Trophoblast cell (in vitro differentiated cells and primary cell): ENCODE data around the gene TRIM71.

Experiments used
- DNase-seq, 2 donors: peaks; one replicate each; pipeline ENCODE4 v3.0.0-alpha.2; 2016
- H2AFZ ChIP-seq: 2 replicates; pipeline ENCODE4 v1.6.1; 2013; ENCODE audit warnings: low read length, moderate library complexity, mild to moderate bottlenecking; ENCODE audit not compliant: insufficient read depth, poor library complexity
- H2AK5ac ChIP-seq: 2 replicates; pipeline ENCODE4 v1.6.1; 2013; ENCODE audit warnings: mild to moderate bottlenecking, low read length
- H2BK120ac ChIP-seq: 2 replicates; pipeline ENCODE4 v1.6.1; 2013; ENCODE audit warnings: low read length, mild to moderate bottlenecking, moderate library complexity; ENCODE audit not compliant: insufficient read depth, poor library complexity
- H2BK12ac ChIP-seq: 2 replicates; pipeline ENCODE4 v1.6.1; 2013; ENCODE audit warnings: mild to moderate bottlenecking, low read length, moderate library complexity
- H2BK5ac ChIP-seq: 2 replicates; pipeline ENCODE4 v1.6.1; 2013; ENCODE audit warnings: low read length, low read depth, moderate library complexity, mild to moderate bottlenecking; ENCODE audit not compliant: poor library complexity
- H3K14ac ChIP-seq: 2 replicates; pipeline ENCODE4 v1.6.1; 2013; ENCODE audit warnings: mild to moderate bottlenecking, low read length
- H3K18ac ChIP-seq: 2 replicates; pipeline ENCODE4 v1.6.1; 2013; ENCODE audit warnings: mild to moderate bottlenecking, low read length
- H3K23ac ChIP-seq: 2 replicates; pipeline ENCODE4 v1.6.1; 2013; ENCODE audit warnings: low read length
- H3K27ac ChIP-seq: 2 replicates; pipeline ENCODE4 v1.5.1; 2013; ENCODE audit warnings: low read depth, mild to moderate bottlenecking, inconsistent platforms, low read length, moderate library complexity
- H3K27me3 ChIP-seq: 2 replicates; pipeline ENCODE4 v1.6.1; 2013; ENCODE audit warnings: inconsistent platforms, mild to moderate bottlenecking, low read length, moderate library complexity; ENCODE audit not compliant: insufficient read depth
- H3K36me3 ChIP-seq, 2 experiments: 1 replicate in 1 of 2; 2 replicates in 1 of 2; pipeline ENCODE4 v1.6.1; 2013; ENCODE audit warnings: low read length in 2 of 2, mild to moderate bottlenecking in 2 of 2, moderate library complexity in 1 of 2; ENCODE audit not compliant: insufficient read depth in 2 of 2, control insufficient read depth in 1 of 2
- H3K4ac ChIP-seq: 2 replicates; pipeline ENCODE4 v1.6.1; 2013; ENCODE audit warnings: low read depth, mild to moderate bottlenecking, low read length, moderate library complexity
- H3K4me1 ChIP-seq, 2 experiments: 1 replicate in 1 of 2; 2 replicates in 1 of 2; pipeline ENCODE4 v1.6.1; 2013; ENCODE audit warnings: low read length in 2 of 2, mild to moderate bottlenecking in 2 of 2, moderate library complexity in 1 of 2; ENCODE audit not compliant: insufficient read depth in 2 of 2, control insufficient read depth in 1 of 2
- H3K4me2 ChIP-seq: 2 replicates; pipeline ENCODE4 v1.6.1; 2013; ENCODE audit warnings: inconsistent platforms, mild to moderate bottlenecking, low read length, moderate library complexity
- H3K4me3 ChIP-seq: 2 replicates; pipeline ENCODE4 v1.5.1; 2013; ENCODE audit warnings: mild to moderate bottlenecking, low read depth, low read length, inconsistent platforms
- H3K79me1 ChIP-seq: one replicate; pipeline ENCODE4 v1.6.1; 2013; ENCODE audit warnings: low read length
- H3K79me2 ChIP-seq: 2 replicates; pipeline ENCODE4 v1.6.1; 2013; ENCODE audit warnings: low read length, mild to moderate bottlenecking; ENCODE audit not compliant: control insufficient read depth, insufficient read depth, poor library complexity
- H3K9ac ChIP-seq: 2 replicates; pipeline ENCODE4 v1.6.1; 2013; ENCODE audit warnings: mild to moderate bottlenecking, low read length
- H3K9me3 ChIP-seq: 2 replicates; pipeline ENCODE4 v1.6.1; 2013; ENCODE audit warnings: low read depth, mild to moderate bottlenecking, control low read depth, inconsistent platforms, low read length; ENCODE audit not compliant: insufficient read depth
- H4K12ac ChIP-seq: 2 replicates; pipeline ENCODE4 v1.6.1; 2013; ENCODE audit warnings: low read depth, mild to moderate bottlenecking, low read length, moderate library complexity
- H4K8ac ChIP-seq: 2 replicates; pipeline ENCODE4 v1.6.1; 2013; ENCODE audit warnings: low read depth, mild to moderate bottlenecking, low read length, moderate library complexity
- H4K91ac ChIP-seq: one replicate; pipeline ENCODE4 v1.6.1; 2013; ENCODE audit warnings: low read depth, mild to moderate bottlenecking, low read length, moderate library complexity
- WGBS: extraction: QIAGEN DNeasy Blood & Tissue Kit; methylation state at CpG from one replicate; pipeline ENCODE4 v1.1.7; 2013; ENCODE audit warnings: missing lambda C conversion rate; ENCODE audit not compliant: insufficient read length, insufficient coverage; ENCODE audit errors: extremely low coverage; 5-methylcytosine and 5-hydroxymethylcytosine counted together

The TRIM71 gene

DNA sequence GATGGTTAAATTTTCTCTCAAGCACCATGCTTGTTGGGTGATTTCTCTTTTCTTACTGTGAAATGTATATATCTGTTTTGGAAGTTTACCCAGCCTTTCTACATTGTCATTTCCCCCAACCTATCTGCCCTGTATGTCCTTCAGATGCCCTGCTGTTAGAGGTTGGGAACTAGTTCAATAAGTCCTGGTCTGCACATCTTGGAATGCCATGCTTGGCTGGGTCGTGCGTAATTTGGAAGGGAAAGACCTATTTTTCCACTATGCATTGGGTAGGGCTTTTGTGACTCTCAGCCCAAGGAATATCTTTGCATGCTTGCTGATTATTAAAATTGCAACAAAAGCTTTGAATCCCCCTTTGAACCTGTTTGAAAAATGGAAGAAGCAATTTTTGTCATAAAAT, 63.8 kb downstream of the TRIM71 start:
- Histone ChIP-seq H3K79me2 (peaks cover 12% of the 10 kb centered on the region), H3K14ac (no peak overlapping the region), H4K8ac (no peak overlapping the region), H3K4ac (peak overlapping the region; percentile 61), H2BK120ac (no peak overlapping the region), H3K27me3 (no peaks in the 10 kb centered on the region), H2AK5ac (no peak overlapping the region), H4K12ac (no peak overlapping the region), H3K9me3 (peaks cover 1% of the 10 kb centered on the region), H3K27ac (no peak overlapping the region), H3K36me3 (peaks cover 8 to 12% of the 10 kb centered on the region in 2 experiments), H2AFZ (no peak overlapping the region), H3K79me1 (peaks cover 4% of the 10 kb centered on the region), H3K4me1 (peaks cover 17 to 19% of the 10 kb centered on the region in 2 experiments), H3K23ac (no peak overlapping the region), H3K18ac (no peak overlapping the region), H4K91ac (no peak overlapping the region), H3K4me3 (no peak overlapping the region), H3K4me2 (no peak overlapping the region), H3K9ac (no peak overlapping the region), H2BK5ac (no peak overlapping the region), H2BK12ac (no peak overlapping the region)
- no CpG with 5 or more reads among the region's 2 CpGs for WGBS
- DNase-seq, result no peak

DNA sequence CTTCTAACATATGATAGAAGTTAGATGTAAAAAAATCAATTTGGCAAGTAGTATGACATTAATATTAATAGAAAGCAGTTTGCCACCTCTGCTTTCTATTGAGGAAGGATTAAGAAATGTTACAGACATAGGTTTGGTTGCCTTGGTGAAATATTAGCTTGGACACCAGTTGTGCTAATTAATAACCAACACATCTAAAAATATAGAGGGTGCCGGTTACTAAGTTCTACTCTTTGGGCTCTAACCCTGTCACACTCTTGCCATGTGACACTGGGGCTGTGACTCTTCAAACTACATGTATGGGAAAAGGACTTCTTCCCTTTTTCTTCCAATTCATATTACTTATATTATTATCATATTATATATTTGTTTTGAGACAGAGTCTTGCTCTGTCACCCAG, 64.4 kb downstream of the TRIM71 start:
- Histone ChIP-seq H2BK5ac (no peak overlapping the region), H3K4ac (no peak overlapping the region), H2AFZ (no peak overlapping the region), H3K27me3 (no peaks in the 10 kb centered on the region), H3K79me2 (peaks cover 12% of the 10 kb centered on the region), H3K9ac (no peak overlapping the region), H2BK120ac (no peak overlapping the region), H3K4me3 (no peak overlapping the region), H3K4me1 (peaks cover 20 to 21% of the 10 kb centered on the region in 2 experiments), H3K4me2 (no peak overlapping the region), H3K23ac (no peak overlapping the region), H2BK12ac (no peak overlapping the region), H3K27ac (no peak overlapping the region), H2AK5ac (no peak overlapping the region), H3K14ac (no peak overlapping the region), H4K8ac (no peak overlapping the region), H3K9me3 (peaks cover 1% of the 10 kb centered on the region), H4K12ac (no peak overlapping the region), H3K18ac (no peak overlapping the region), H3K79me1 (peaks cover 4% of the 10 kb centered on the region), H4K91ac (no peak overlapping the region), H3K36me3 (peaks cover 7 to 12% of the 10 kb centered on the region in 2 experiments)
- no CpG with 5 or more reads among the region's 1 CpG for WGBS
- no peak for DNase-seq

DNA sequence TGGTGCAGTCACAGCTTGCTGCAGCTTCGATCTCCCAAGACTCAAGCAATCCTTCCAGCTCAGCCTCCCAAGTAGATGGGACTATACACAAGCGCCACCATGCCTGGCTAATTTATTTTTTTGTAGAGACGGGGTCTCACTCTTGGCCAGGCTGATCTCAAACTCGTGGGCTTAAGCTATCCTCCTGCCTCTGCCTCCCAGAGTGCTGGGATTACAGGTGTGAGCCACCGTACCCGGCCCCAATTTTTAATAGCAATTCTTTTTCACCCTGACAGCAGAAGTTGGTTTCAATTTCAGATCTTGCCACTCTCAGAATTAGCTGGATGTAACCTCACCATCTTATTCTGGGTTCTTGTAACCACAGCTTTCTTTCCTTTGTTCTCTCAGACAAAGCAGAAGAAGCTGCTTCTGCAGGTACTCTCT, 64.8 kb downstream of the TRIM71 start:
- H3K9me3 ChIP-seq, result peaks cover 1% of the 10 kb centered on the region
- WGBS, result no CpG with 5 or more reads among the region's 6 CpGs

DNA sequence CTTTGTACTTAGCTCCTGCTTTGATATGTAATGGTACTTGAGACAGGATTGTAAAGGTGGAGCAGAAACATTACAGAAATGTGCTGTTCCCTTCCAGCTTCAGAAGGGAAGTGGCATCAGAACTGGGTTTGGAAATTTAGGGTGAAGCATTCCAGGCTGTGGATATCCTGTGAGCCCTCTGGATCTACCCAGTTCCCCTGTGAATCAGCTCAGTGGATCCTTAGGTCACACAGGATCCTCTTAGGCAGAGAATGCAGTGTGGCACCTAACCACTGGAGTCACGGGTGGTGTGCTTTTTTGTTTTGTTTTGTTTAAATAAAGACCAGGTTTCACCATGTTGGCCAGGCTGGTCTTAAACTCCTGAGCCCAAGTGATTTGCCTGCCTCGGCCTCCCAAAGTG, 66.0 kb downstream of the TRIM71 start:
- no peak overlapping the region for H2AK5ac ChIP-seq
- H3K27ac ChIP-seq, result no peak overlapping the region
- no peak overlapping the region for H3K9ac ChIP-seq
- no peak overlapping the region for H4K8ac ChIP-seq
- peaks cover 6 to 12% of the 10 kb centered on the region in 2 experiments for H3K36me3 ChIP-seq
- H4K91ac ChIP-seq, result no peak overlapping the region
- no peak overlapping the region for H3K18ac ChIP-seq
- H3K79me1 ChIP-seq, result peaks cover 4% of the 10 kb centered on the region
- H3K79me2 ChIP-seq, result peaks cover 12% of the 10 kb centered on the region
- H3K14ac ChIP-seq, result no peak overlapping the region
- H2BK12ac ChIP-seq, result peak overlapping the region; percentile 38
- H3K4ac ChIP-seq, result peak overlapping the region; percentile 47
- H2BK120ac ChIP-seq, result no peak overlapping the region
- H3K23ac ChIP-seq, result no peak overlapping the region
- H4K12ac ChIP-seq, result no peak overlapping the region
- no peak overlapping the region for H3K4me3 ChIP-seq
- H2BK5ac ChIP-seq, result no peak overlapping the region
- peaks cover 20 to 23% of the 10 kb centered on the region in 2 experiments for H3K4me1 ChIP-seq
- H3K27me3 ChIP-seq, result no peaks in the 10 kb centered on the region
- no peak overlapping the region for H2AFZ ChIP-seq
- H3K4me2 ChIP-seq, result no peak overlapping the region
- DNase-seq, result no peak
- no CpG with 5 or more reads among the region's 2 CpGs for WGBS
- H3K9me3 ChIP-seq, result peaks cover 1% of the 10 kb centered on the region

More for the DNA sequence above, 64.8 kb downstream of the TRIM71 start:
- no peak overlapping the region for H4K91ac ChIP-seq
- no peak overlapping the region for H3K18ac ChIP-seq
- peaks cover 4% of the 10 kb centered on the region for H3K79me1 ChIP-seq
- no peak overlapping the region for H2BK12ac ChIP-seq
- no peak overlapping the region for H3K4me3 ChIP-seq
- peaks cover 12% of the 10 kb centered on the region for H3K79me2 ChIP-seq
- no peak overlapping the region for H3K9ac ChIP-seq
- H4K8ac ChIP-seq, result no peak overlapping the region
- H2AK5ac ChIP-seq, result no peak overlapping the region
- peaks cover 20 to 21% of the 10 kb centered on the region in 2 experiments for H3K4me1 ChIP-seq
- no peak overlapping the region for H2BK120ac ChIP-seq
- no peak overlapping the region for H2BK5ac ChIP-seq
- no peak for DNase-seq
- H3K14ac ChIP-seq, result no peak overlapping the region
- no peak overlapping the region for H3K27ac ChIP-seq
- no peak overlapping the region for H3K23ac ChIP-seq
- H4K12ac ChIP-seq, result no peak overlapping the region
- H3K4me2 ChIP-seq, result no peak overlapping the region
- H3K36me3 ChIP-seq, result peaks cover 6 to 12% of the 10 kb centered on the region in 2 experiments
- H3K27me3 ChIP-seq, result no peaks in the 10 kb centered on the region
- no peak overlapping the region for H2AFZ ChIP-seq
- H3K4ac ChIP-seq, result peak overlapping the region; percentile 70
